Gastroesophageal sphincter (tissue), 4 donors: ENCODE results near the gene CARNS1. TPM values are rescaled to one million over a fixed set of nuclear protein-coding genes. Genes with fewer than 3 reads are reported as not detected.

ENCODE experiments used
- ATAC-seq: fragments of 150-250 bp; one replicate; pipeline ENCODE4 v1.9.1; 2016; ENCODE audit warnings: mild to moderate bottlenecking, moderate library complexity
- H3K27ac ChIP-seq, 4 donors: fragments of 200-600 bp; sonication (generic) in 3 of 4; 1 replicate in 3 of 4; 2 replicates in 1 of 4; pipeline ENCODE4 v1.5.1; 2016 to 2019
- H3K27me3 ChIP-seq: fragments of 200-600 bp; sonication (generic); one replicate; pipeline ENCODE4 v1.5.1; 2019
- H3K36me3 ChIP-seq, 2 donors: fragments of 200-600 bp; sonication (generic); one replicate each; pipeline ENCODE4 v1.5.1; 2019; ENCODE audit warnings: control low read depth in 1 of 2
- H3K4me1 ChIP-seq, 3 donors: fragments of 200-600 bp; sonication (generic); 1 replicate in 2 of 3; 2 replicates in 1 of 3; pipeline ENCODE4 v1.5.1; 2016 to 2019; ENCODE audit warnings: control low read depth in 2 of 3
- H3K4me3 ChIP-seq, 2 donors: fragments of 200-600 bp; sonication (generic); one replicate each; pipeline ENCODE4 v1.5.1; 2019; ENCODE audit warnings: mild to moderate bottlenecking in 1 of 2, moderate library complexity in 1 of 2
- H3K9me3 ChIP-seq, 3 donors: fragments of 200-600 bp; sonication (generic); one replicate each; pipeline ENCODE4 v1.5.1; 2017 to 2019; ENCODE audit warnings: control low read depth in 2 of 3
- EP300 ChIP-seq: sonication (generic); formaldehyde crosslinking; IDR thresholded peaks from one replicate; pipeline ENCODE4 v1.6.1; 2017; ENCODE audit warnings: antibody characterized with exemption, mild to moderate bottlenecking
- POLR2A ChIP-seq, 2 donors: fragments of 450-650 bp; IDR thresholded peaks; one replicate each; pipeline ENCODE4 v1.6.1; 2017; ENCODE audit warnings: antibody characterized with exemption in 2 of 2, mild to moderate bottlenecking in 2 of 2, moderate library complexity in 1 of 2
- POLR2AphosphoS5 ChIP-seq: sonication (generic); formaldehyde crosslinking; IDR thresholded peaks from one replicate; pipeline ENCODE4 v1.6.1; 2017; ENCODE audit warnings: antibody characterized with exemption
- WGBS, 2 donors: methylation state at CpG; one replicate each; pipeline ENCODE4 v1.1.5; 2018; ENCODE audit warnings: low coverage in 1 of 2; 5-methylcytosine and 5-hydroxymethylcytosine counted together
- total RNA-seq, 4 donors: library from RNA; depleted of rRNA; stranded (reverse); fragments of >200 nt; gene quantifications; one replicate each; pipeline ENCODE4 v1.1.0, GENCODE V29; 2016
- TF ChIP-seq, protein P1 (sequence below), 4 experiments: fragments of 200-600 bp in 2 of 4; fragments of 450-650 bp in 2 of 4; sonication (generic) in 1 of 4; IDR thresholded peaks; one replicate each; pipeline ENCODE4 v1.5.1; 2017 to 2019; ENCODE audit warnings: antibody characterized with exemption in 4 of 4, mild to moderate bottlenecking in 2 of 4, moderate library complexity in 2 of 4

The CARNS1 gene
- total RNA-seq, 4 donors from 2014 or later: 0.73 to 3.3 (median 1.6) TPM

DNA sequence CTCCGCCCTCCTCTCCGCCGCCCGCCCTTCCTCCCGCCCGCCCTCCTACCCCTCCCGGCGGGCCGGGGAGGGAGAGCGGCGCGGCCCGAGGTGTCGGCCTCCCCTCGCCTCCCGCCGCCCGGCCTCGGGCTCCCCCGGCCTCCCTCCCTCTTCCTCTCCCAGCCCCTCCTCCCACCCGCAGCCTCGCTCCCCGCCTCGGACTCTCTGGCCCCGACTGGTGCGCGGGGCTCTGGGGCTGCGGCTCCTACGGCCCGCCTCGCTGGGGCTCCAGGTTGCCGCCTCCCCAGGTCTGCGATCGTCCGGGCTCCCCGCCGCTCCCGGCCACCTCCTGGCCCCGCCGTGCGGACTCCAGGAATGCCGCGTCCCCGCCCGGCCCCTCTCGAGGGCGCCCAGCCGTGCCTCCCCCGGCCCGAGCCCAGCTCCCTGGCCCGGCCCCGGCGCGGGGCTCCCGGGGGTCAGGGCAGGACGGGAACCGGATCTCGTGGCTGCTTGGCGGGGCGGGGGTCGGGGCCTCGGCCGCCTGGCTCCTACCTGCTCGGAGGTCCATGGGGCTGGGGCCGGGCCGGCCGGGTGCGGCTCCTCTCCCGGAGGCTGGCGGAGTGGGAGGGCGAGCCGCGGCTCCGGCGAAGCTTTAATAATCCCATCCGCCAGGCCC, 42.4 kb upstream of the CARNS1 start, which contains the start of gene CLCF1:
Gene CLCF1 (minus strand): TSS at position 606 of the 655 bp plus-strand sequence. CDS start 59 bp downstream, at position 547.
- H3K4me1 ChIP-seq: peaks cover 0 to 72% (median 42%) of the 10 kb centered on the region in 3 donors
- WGBS, 2 donors: no CpG with 5 or more reads among the region's 76 CpGs
- no peaks in the 10 kb centered on the region for H3K27me3 ChIP-seq
- peak; percentile 64 for ATAC-seq
- peak within 1 kb of the TSS; percentile 82 to 94 for H3K4me3 ChIP-seq
- no peaks in the 10 kb centered on the region for H3K9me3 ChIP-seq
- peak within 1 kb of the TSS; percentile 87 to 99 (median 99) for H3K27ac ChIP-seq
- H3K36me3 ChIP-seq: no peaks in the 10 kb centered on the region
- TF ChIP-seq EP300: no peak
- TF ChIP-seq, protein P1, sequence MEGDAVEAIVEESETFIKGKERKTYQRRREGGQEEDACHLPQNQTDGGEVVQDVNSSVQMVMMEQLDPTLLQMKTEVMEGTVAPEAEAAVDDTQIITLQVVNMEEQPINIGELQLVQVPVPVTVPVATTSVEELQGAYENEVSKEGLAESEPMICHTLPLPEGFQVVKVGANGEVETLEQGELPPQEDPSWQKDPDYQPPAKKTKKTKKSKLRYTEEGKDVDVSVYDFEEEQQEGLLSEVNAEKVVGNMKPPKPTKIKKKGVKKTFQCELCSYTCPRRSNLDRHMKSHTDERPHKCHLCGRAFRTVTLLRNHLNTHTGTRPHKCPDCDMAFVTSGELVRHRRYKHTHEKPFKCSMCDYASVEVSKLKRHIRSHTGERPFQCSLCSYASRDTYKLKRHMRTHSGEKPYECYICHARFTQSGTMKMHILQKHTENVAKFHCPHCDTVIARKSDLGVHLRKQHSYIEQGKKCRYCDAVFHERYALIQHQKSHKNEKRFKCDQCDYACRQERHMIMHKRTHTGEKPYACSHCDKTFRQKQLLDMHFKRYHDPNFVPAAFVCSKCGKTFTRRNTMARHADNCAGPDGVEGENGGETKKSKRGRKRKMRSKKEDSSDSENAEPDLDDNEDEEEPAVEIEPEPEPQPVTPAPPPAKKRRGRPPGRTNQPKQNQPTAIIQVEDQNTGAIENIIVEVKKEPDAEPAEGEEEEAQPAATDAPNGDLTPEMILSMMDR (IDR thresholded peaks at IDR 0.05): peak in 2 of 4 experiments; percentile 3 to 8
- no peak for TF ChIP-seq POLR2AphosphoS5
- TF ChIP-seq POLR2A (IDR thresholded peaks at IDR 0.05): peak; percentile 17 to 37

DNA sequence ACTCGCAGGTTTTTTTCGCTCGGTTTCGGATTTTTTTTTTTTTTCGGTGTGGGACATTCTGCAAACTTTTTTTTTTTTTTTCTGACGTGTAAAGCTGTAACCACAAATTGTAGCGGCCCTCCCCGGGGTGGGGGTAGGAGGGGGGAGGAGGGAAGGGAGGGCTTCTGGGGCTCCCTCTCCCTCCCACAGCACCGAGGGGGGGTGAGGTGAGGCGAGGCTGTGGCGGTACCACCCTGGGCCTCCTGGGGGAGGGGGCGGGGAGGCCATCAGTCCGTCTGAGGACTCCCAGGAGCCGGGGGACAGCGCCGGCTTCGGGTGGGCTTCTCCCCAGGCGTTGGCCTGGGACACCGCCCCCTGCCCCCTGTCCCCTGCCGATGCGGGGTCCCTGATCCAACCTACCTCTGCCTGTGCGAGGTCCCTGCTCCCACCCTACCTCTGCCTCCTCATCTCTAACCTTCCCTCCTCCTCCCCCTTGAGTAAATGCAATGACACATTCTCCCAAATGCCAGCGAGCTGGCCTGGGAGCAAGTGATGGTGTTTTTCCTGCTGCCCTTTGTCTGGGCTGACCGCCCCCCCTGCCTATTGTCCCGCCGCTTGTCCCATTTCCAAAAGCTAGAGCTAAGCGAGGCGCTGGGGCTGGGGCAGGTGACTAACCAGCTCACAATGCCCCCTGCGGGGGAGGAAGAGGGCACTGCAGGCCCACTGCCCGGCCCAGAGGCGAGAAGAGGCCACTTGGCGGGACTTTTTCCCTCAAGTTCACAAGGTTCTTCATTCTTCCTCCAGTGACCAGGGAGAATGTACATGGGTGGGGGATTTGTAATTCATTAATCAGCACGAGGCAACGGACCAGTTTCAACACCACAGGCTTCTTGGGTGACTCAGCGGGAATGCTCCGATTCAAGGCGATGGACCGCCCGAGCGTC, 41.6 kb upstream of the CARNS1 start:
- WGBS, 2 donors: 0% methylated on average over 2 of the region's 40 CpGs; no CpG with 5 or more reads in 1 of the 2 donors
- no peaks in the 10 kb centered on the region for H3K36me3 ChIP-seq
- peak overlapping the region; percentile 87 to 99 (median 99) for H3K27ac ChIP-seq
- no peaks in the 10 kb centered on the region for H3K9me3 ChIP-seq
- no peak for TF ChIP-seq EP300
- peak; percentile 35 to 62 for TF ChIP-seq POLR2A (IDR thresholded peaks at IDR 0.05)
- peak; percentile 95 for TF ChIP-seq POLR2AphosphoS5
- TF ChIP-seq, protein P1 (IDR thresholded peaks at IDR 0.05): peak in 3 of 4 experiments; percentile 61 to 76 (median 69)
- no peaks in the 10 kb centered on the region for H3K27me3 ChIP-seq
- H3K4me3 ChIP-seq: peak overlapping the region; percentile 82 to 94
- peak; percentile 74 for ATAC-seq
- peaks cover 0 to 65% (median 40%) of the 10 kb centered on the region in 3 donors for H3K4me1 ChIP-seq

DNA sequence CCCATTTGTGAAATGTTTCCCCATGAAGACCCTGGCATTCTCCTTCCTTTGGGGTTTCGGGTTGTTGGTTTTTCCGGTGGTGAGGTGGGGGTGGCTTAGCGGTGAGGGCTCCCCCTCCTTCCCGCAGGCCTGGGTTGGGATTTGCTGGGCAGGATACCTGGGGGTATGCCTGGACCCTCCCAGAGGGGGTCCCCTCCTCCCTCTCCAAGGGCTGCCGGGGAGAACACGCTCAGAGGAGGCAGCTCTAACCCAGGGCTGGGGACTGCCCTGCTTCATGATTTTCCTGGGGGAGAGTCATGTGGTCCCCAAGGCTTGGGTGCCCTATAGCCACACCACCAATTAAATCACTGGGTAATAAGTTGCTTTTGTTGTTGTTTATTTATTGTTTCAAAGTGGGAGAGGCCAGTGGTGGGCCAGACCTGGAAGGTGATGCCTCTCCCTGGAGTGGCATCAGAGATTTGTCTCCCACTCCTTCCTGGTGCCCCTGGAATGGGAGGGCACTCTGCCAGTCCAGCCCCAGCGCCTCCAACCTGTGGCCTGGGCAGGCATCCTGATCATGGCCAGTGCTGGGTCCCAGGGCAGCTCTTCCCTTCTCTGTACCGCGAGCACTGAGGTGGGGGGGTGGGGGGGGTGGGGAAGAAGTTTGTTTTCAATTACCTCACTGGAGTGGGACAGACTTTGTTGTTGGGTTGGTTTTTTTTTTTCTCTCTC, 40.8 kb upstream of the CARNS1 start:
- H3K9me3 ChIP-seq: no peaks in the 10 kb centered on the region
- ATAC-seq: no peak
- peak overlapping the region; percentile 87 to 99 (median 99) for H3K27ac ChIP-seq
- 0 to 40% methylated on average over 1 of the region's 9 CpGs for WGBS, 2 donors
- peaks cover 0 to 61% (median 36%) of the 10 kb centered on the region in 3 donors for H3K4me1 ChIP-seq
- TF ChIP-seq, protein P1 (IDR thresholded peaks at IDR 0.05): no peak
- TF ChIP-seq EP300 (no peak), POLR2AphosphoS5 (no peak), POLR2A (IDR thresholded peaks at IDR 0.05) (no peak)
- no peaks in the 10 kb centered on the region for H3K36me3 ChIP-seq
- H3K27me3 ChIP-seq: no peaks in the 10 kb centered on the region
- peak overlapping the region in 1 of 2 donors; percentile 94 for H3K4me3 ChIP-seq

DNA sequence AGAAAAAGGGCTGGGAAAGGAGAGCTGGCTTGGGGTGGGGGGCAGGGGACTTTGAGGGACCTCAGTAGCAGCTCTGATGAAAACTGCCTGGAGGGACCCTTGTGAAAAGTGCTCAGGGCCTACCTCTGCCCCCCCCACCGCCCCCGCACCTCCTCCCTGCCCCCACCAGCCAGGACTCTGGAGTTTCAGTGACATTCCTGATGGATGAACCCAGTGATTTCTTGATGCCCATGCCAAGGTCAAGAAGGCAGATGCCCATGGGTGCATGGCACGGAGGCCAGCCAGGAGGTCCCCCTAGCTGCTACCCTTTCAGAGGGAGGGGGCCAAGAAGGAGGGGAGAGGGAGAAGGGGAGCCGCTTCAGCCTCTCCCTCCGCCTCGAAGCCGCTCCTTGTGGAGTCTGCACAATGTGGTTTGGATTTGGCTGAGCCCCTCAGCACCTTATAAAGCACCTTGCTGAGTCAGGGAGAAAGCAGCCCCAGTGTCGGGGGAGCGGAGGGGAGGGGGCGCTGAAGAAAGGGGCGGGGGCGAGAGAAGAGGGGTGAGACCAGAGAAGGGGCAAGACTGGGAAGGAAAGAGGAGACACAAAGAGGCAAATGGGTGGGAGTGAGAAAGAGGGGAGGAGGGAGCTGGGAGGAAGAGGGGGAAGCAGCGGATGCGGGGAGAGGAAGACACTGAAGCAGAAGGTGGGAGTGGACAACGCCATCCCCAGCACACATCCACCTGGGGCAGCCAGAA, 40.0 kb upstream of the CARNS1 start:
- Histone ChIP-seq H3K4me1 (peaks cover 0 to 54% (median 28%) of the 10 kb centered on the region in 3 donors), H3K9me3 (no peaks in the 10 kb centered on the region), H3K27me3 (no peaks in the 10 kb centered on the region), H3K4me3 (no peak overlapping the region), H3K27ac (peak overlapping the region in 3 of 4 donors; percentile 6 to 99 (median 99)), H3K36me3 (no peaks in the 10 kb centered on the region)
- TF ChIP-seq, protein P1 (IDR thresholded peaks at IDR 0.05): no peak
- TF ChIP-seq POLR2AphosphoS5 (no peak), EP300 (no peak), POLR2A (IDR thresholded peaks at IDR 0.05) (no peak)
- ATAC-seq: no peak
- 19 to 59% methylated on average over 3 to 6 of the region's 15 CpGs for WGBS, 2 donors
